PC-3 (cell line): ENCODE data around the gene SULT1E1.

Source experiments
- EZH2 ChIP-seq: fragments of 300-600 bp; sonication (generic); IDR thresholded peaks from one replicate; pipeline ENCODE4 v1.6.1; 2017; ENCODE audit warnings: antibody characterized with exemption, mild to moderate bottlenecking, low read length; ENCODE audit not compliant: unreplicated experiment
- TF ChIP-seq, protein P1 (sequence below): fragments of 300-600 bp; sonication (generic); conservative IDR thresholded peaks from 2 replicates; pipeline ENCODE4 v1.5.1; 2017; ENCODE audit warnings: antibody characterized with exemption, low read depth, mild to moderate bottlenecking, low read length

- TF ChIP-seq EZH2: no peak
- TF ChIP-seq, protein P1, sequence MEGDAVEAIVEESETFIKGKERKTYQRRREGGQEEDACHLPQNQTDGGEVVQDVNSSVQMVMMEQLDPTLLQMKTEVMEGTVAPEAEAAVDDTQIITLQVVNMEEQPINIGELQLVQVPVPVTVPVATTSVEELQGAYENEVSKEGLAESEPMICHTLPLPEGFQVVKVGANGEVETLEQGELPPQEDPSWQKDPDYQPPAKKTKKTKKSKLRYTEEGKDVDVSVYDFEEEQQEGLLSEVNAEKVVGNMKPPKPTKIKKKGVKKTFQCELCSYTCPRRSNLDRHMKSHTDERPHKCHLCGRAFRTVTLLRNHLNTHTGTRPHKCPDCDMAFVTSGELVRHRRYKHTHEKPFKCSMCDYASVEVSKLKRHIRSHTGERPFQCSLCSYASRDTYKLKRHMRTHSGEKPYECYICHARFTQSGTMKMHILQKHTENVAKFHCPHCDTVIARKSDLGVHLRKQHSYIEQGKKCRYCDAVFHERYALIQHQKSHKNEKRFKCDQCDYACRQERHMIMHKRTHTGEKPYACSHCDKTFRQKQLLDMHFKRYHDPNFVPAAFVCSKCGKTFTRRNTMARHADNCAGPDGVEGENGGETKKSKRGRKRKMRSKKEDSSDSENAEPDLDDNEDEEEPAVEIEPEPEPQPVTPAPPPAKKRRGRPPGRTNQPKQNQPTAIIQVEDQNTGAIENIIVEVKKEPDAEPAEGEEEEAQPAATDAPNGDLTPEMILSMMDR: no peak
These were observed 30.3 kb downstream of the SULT1E1 start for GRCh38 chr4:69829678-69830077.
